Heart left ventricle (tissue), 13 donors: ENCODE data around the gene MEX3A.

ENCODE experiments used
- CTCF ChIP-seq, 12 donors: fragments of 200-600 bp; sonication (generic) in 4 of 12; IDR thresholded peaks; one replicate each; pipeline versions ENCODE4 v1.5.0 to v1.8.0; 2018 to 2022; ENCODE audit warnings: antibody characterized with exemption in 12 of 12, mild to moderate bottlenecking in 5 of 12
- POLR2A ChIP-seq, 2 donors: fragments of 450-650 bp; IDR thresholded peaks; one replicate each; pipeline ENCODE4 v1.6.1; 2017; ENCODE audit warnings: antibody characterized with exemption in 2 of 2, mild to moderate bottlenecking in 2 of 2, moderate library complexity in 2 of 2
- donor health status: ischemic (EF 13 %, LVEDD 7.1; RV severe dilation, severe dysfunction).
- donor health status: DM: no; HTN: yes; CAD: no.
- donor health status: DM: no; HTN: no; CAD: no.
- donor health status: ischemic (EF 25% LVEDD 6.9; RV normal size, moderate dysfunction).
- donor health status: ischemic (EF 25% LVEDD 5.7; RV mildly dilated, moderate dysfunction).
- donor health status: ischemic (EF 35%, LVEDD 5.7; RV mildly dilated, moderate dysfunction).
- donor health status: nonischemic (EF 11% LVEDD 7.7; RV severe dilation, severe dysfunction).
- donor health status: DM: yes; HTN: yes; CAD: no.
- donor health status: PGD.
- donor health status: ischemic (EF 29% LVEDD 5.4; RV normal size, mild dysfunction).
- donor health status: nonischemic (EF 23%, LVEDD 6.1; RV moderate dilation, normal function).

GRCh38 chr1:156128654-156129597 is 46.7 kb upstream of the MEX3A start:
- no peak for TF ChIP-seq CTCF (IDR thresholded peaks at IDR 0.05)
- no peak for TF ChIP-seq POLR2A (IDR thresholded peaks at IDR 0.05)
